A549 treated with ZK216348 at 1 μM for 4 hours (cell line): ENCODE results near the gene MAGEA10. TPM values are rescaled to one million over a fixed set of nuclear protein-coding genes. Genes with fewer than 3 reads are reported as not detected.

Experiments used
- total RNA-seq: library from RNA; stranded (reverse); fragments of 200-300 nt; extraction: Qiagen RNA extraction; gene quantifications from 5 replicates; pipeline ENCODE4 v1.2.3, GENCODE V29; 2022; ENCODE audit warnings: low read depth

MAGEA10 gene
- not detected in 5 replicates for total RNA-seq

DNA sequence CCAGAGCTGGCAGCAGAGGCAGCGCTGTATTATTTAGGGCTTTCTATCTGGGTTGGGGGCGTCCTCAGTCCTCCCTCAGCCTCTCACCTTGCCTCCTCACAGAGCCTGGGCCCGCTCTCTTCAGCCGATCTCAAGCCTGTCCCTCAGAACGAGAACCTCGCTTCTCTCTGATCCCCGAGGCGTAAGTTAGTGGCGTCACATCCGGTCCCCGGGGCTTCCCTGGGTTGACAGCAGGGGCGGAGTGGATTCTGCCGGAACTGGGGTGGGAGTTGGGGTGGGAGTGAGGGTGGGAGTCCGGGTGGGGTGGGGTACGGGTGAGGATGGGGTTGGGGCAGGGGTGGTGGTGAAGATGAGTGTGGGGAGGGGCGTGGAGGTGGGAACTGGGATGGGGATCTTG is at the start of gene MAGEA10:
Gene MAGEA10 (minus strand): TSS at position 190 of the 397 bp plus-strand sequence. CDS start 2,957 bp downstream, outside the sequence.

Other genes with a start within 250 kb of the MAGEA10 start
- gene MAGEA4, start 225.7 kb downstream of the MAGEA10 start, total RNA-seq = not detected in 5 replicates
- 17.6 to 27.2 TPM (median 24.6 TPM) in 5 replicates for gene GABRE, start 163.9 kb downstream of the MAGEA10 start, total RNA-seq